T-helper 17 cell (primary cell): ENCODE data around the gene SLC6A13. TPM values are rescaled to one million over a fixed set of nuclear protein-coding genes. Genes with fewer than 3 reads are reported as not detected.

Experiments
- ATAC-seq: fragments of 150-1000 bp; cut with Tn5 transposase; 2 replicates; pipeline ENCODE4 v1.10.0; 2021; ENCODE audit warnings: mild to moderate bottlenecking, moderate library complexity
- DNase-seq, 3 donors: peaks; one replicate each; pipeline versions ENCODE4 v3.0.0 to v3.0.0-alpha.2; 2020 to 2021
- H3K9me3 ChIP-seq: one replicate; pipeline ENCODE4 v1.7.0; 2013; ENCODE audit warnings: low read length, mild to moderate bottlenecking; ENCODE audit not compliant: control insufficient read depth, poor library complexity, severe bottlenecking
- H3K27ac Mint-ChIP-seq: one replicate; pipeline ENCODE4 v1.8.0; 2022; ENCODE audit warnings: mild to moderate bottlenecking, moderate library complexity, mixed read lengths
- H3K27me3 Mint-ChIP-seq: one replicate; pipeline ENCODE4 v1.8.0; 2022; ENCODE audit warnings: mixed read lengths
- H3K36me3 Mint-ChIP-seq: one replicate; pipeline ENCODE4 v1.8.0; 2022; ENCODE audit warnings: low read depth, mixed read lengths
- H3K4me1 Mint-ChIP-seq: one replicate; pipeline ENCODE4 v1.8.0; 2022; ENCODE audit warnings: mild to moderate bottlenecking, mixed read lengths
- H3K4me3 Mint-ChIP-seq: one replicate; pipeline ENCODE4 v1.8.0; 2022; ENCODE audit warnings: mild to moderate bottlenecking, moderate library complexity, mixed read lengths
- total RNA-seq, 4 donors: library from RNA in 2 of 4; stranded (reverse) in 2 of 4; gene quantifications; one replicate each; pipeline ENCODE4 v1.2.3 and lab custom pipeline; 2022 to 2026

SLC6A13 gene
- total RNA-seq, 2 donors from 2014 or later, result 0.26 to 0.72 TPM

- ATAC-seq, result no peak
- Mint-ChIP-seq H3K4me1 (peaks cover 8% of the 10 kb centered on the region), H3K4me3 (no peak overlapping the region), H3K27ac (no peak overlapping the region), H3K27me3 (peaks cover 88% of the 10 kb centered on the region), H3K36me3 (peaks cover 4% of the 10 kb centered on the region)
- DNase-seq, result no peak
- H3K9me3 ChIP-seq, result no peaks in the 10 kb centered on the region
Measured at GRCh38 chr12:205026-205425, 57.6 kb downstream of the SLC6A13 start.

GRCh38 chr12:204261-204678, 58.4 kb downstream of the SLC6A13 start:
- no peak for ATAC-seq
- H3K4me3 Mint-ChIP-seq, result no peak overlapping the region
- peaks cover 5% of the 10 kb centered on the region for H3K4me1 Mint-ChIP-seq
- no peaks in the 10 kb centered on the region for H3K9me3 ChIP-seq
- H3K36me3 Mint-ChIP-seq, result peaks cover 3% of the 10 kb centered on the region
- H3K27ac Mint-ChIP-seq, result no peak overlapping the region
- no peak for DNase-seq
- peaks cover 85% of the 10 kb centered on the region for H3K27me3 Mint-ChIP-seq

GRCh38 chr12:203462-204260, 59.0 kb downstream of the SLC6A13 start:
- no peak overlapping the region for H3K27ac Mint-ChIP-seq

GRCh38 chr12:203074-203461, 59.6 kb downstream of the SLC6A13 start:
- Mint-ChIP-seq H3K4me1 (peaks cover 5% of the 10 kb centered on the region), H3K27ac (no peak overlapping the region), H3K27me3 (peaks cover 75% of the 10 kb centered on the region), H3K36me3 (no peaks in the 10 kb centered on the region), H3K4me3 (no peak overlapping the region)
- DNase-seq (no peak), ATAC-seq (no peak)
- no peaks in the 10 kb centered on the region for H3K9me3 ChIP-seq

More at GRCh38 chr12:203462-204260, 59.0 kb downstream of the SLC6A13 start:
- peaks cover 81% of the 10 kb centered on the region for H3K27me3 Mint-ChIP-seq
- ATAC-seq, result no peak
- H3K4me1 Mint-ChIP-seq, result peaks cover 5% of the 10 kb centered on the region
- no peak for DNase-seq
- no peak overlapping the region for H3K4me3 Mint-ChIP-seq
- no peaks in the 10 kb centered on the region for H3K36me3 Mint-ChIP-seq
- H3K9me3 ChIP-seq, result no peaks in the 10 kb centered on the region

GRCh38 chr12:202081-202731, 60.4 kb downstream of the SLC6A13 start:
- Mint-ChIP-seq H3K27me3 (peaks cover 66% of the 10 kb centered on the region), H3K27ac (no peak overlapping the region), H3K4me3 (peak overlapping the region; percentile 37), H3K4me1 (peaks cover 5% of the 10 kb centered on the region), H3K36me3 (peaks cover 2% of the 10 kb centered on the region)
- H3K9me3 ChIP-seq, result no peaks in the 10 kb centered on the region
- no peak for ATAC-seq
- DNase-seq, result no peak

- DNase-seq, result no peak
- peaks cover 2% of the 10 kb centered on the region for H3K36me3 Mint-ChIP-seq
- H3K4me3 Mint-ChIP-seq, result no peak overlapping the region
- ATAC-seq, result no peak
- peaks cover 3% of the 10 kb centered on the region for H3K9me3 ChIP-seq
- H3K27me3 Mint-ChIP-seq, result peaks cover 58% of the 10 kb centered on the region
- no peak overlapping the region for H3K27ac Mint-ChIP-seq
- H3K4me1 Mint-ChIP-seq, result peaks cover 5% of the 10 kb centered on the region
Measured at GRCh38 chr12:201361-201760, 61.3 kb downstream of the SLC6A13 start.

GRCh38 chr12:198705-199104, 63.9 kb downstream of the SLC6A13 start:
- ATAC-seq, result no peak
- Mint-ChIP-seq H3K36me3 (peaks cover 2% of the 10 kb centered on the region), H3K27me3 (peaks cover 47% of the 10 kb centered on the region), H3K27ac (no peak overlapping the region), H3K4me3 (no peak overlapping the region), H3K4me1 (peaks cover 5% of the 10 kb centered on the region)
- no peak for DNase-seq
- peaks cover 3% of the 10 kb centered on the region for H3K9me3 ChIP-seq

GRCh38 chr12:197911-198695, 64.5 kb downstream of the SLC6A13 start:
- peaks cover 2% of the 10 kb centered on the region for H3K36me3 Mint-ChIP-seq

GRCh38 chr12:197347-197746, 65.3 kb downstream of the SLC6A13 start:
- H3K9me3 ChIP-seq, result peaks cover 3% of the 10 kb centered on the region
- Mint-ChIP-seq H3K36me3 (peaks cover 2% of the 10 kb centered on the region), H3K4me1 (peaks cover 3% of the 10 kb centered on the region), H3K4me3 (no peak overlapping the region), H3K27ac (no peak overlapping the region), H3K27me3 (peaks cover 54% of the 10 kb centered on the region)
- no peak for ATAC-seq
- DNase-seq, result no peak

More at GRCh38 chr12:197911-198695, 64.5 kb downstream of the SLC6A13 start:
- no peak for DNase-seq
- Mint-ChIP-seq H3K4me1 (peaks cover 5% of the 10 kb centered on the region), H3K4me3 (no peak overlapping the region), H3K27ac (no peak overlapping the region), H3K27me3 (peaks cover 53% of the 10 kb centered on the region)
- ATAC-seq, result no peak
- H3K9me3 ChIP-seq, result peaks cover 3% of the 10 kb centered on the region

- DNase-seq, result no peak
- Mint-ChIP-seq H3K4me3 (no peak overlapping the region), H3K27ac (no peak overlapping the region), H3K36me3 (peaks cover 2% of the 10 kb centered on the region), H3K27me3 (peaks cover 53% of the 10 kb centered on the region), H3K4me1 (peaks cover 3% of the 10 kb centered on the region)
- ATAC-seq, result no peak
- H3K9me3 ChIP-seq, result peaks cover 3% of the 10 kb centered on the region
Measured at GRCh38 chr12:196436-196835, 66.2 kb downstream of the SLC6A13 start.

GRCh38 chr12:195951-196350, 66.7 kb downstream of the SLC6A13 start:
- peaks cover 1% of the 10 kb centered on the region for H3K4me1 Mint-ChIP-seq
- H3K36me3 Mint-ChIP-seq, result peaks cover 2% of the 10 kb centered on the region
- ATAC-seq (no peak), DNase-seq (no peak)
- H3K4me3 Mint-ChIP-seq, result no peak overlapping the region
- no peak overlapping the region for H3K27ac Mint-ChIP-seq
- H3K27me3 Mint-ChIP-seq, result peaks cover 50% of the 10 kb centered on the region
- H3K9me3 ChIP-seq, result peaks cover 3% of the 10 kb centered on the region

GRCh38 chr12:195156-195555, 67.5 kb downstream of the SLC6A13 start:
- no peak for ATAC-seq
- peaks cover 2% of the 10 kb centered on the region for H3K36me3 Mint-ChIP-seq

GRCh38 chr12:194276-194675, 68.4 kb downstream of the SLC6A13 start:
- ATAC-seq, result no peak
- Mint-ChIP-seq H3K4me3 (no peak overlapping the region), H3K27me3 (peaks cover 49% of the 10 kb centered on the region)

More at GRCh38 chr12:195156-195555, 67.5 kb downstream of the SLC6A13 start:
- peaks cover 3% of the 10 kb centered on the region for H3K9me3 ChIP-seq
- Mint-ChIP-seq H3K27ac (no peak overlapping the region), H3K4me3 (no peak overlapping the region), H3K4me1 (no peaks in the 10 kb centered on the region), H3K27me3 (peaks cover 49% of the 10 kb centered on the region)
- DNase-seq, result no peak

More at GRCh38 chr12:194276-194675, 68.4 kb downstream of the SLC6A13 start:
- no peak for DNase-seq
- Mint-ChIP-seq H3K4me1 (peaks cover under 1% of the 10 kb centered on the region), H3K36me3 (peaks cover 2% of the 10 kb centered on the region), H3K27ac (no peak overlapping the region)
- H3K9me3 ChIP-seq, result peaks cover 3% of the 10 kb centered on the region
